Right lobe of liver (tissue), 6 donors: ENCODE data around the gene FRY. TPM values are rescaled to one million over a fixed set of nuclear protein-coding genes. Genes with fewer than 3 reads are reported as not detected.

ENCODE experiments used
- ATAC-seq, 4 donors: fragments of 200-7000 bp; cut with Tn5 transposase; one replicate each; pipeline ENCODE4 v1.9.1; 2020; ENCODE audit warnings: mild to moderate bottlenecking in 4 of 4, moderate library complexity in 4 of 4
- DNase-seq, 3 donors: peaks; one replicate each; pipeline ENCODE4 v3.0.0-alpha.2; 2020
- H3K27ac ChIP-seq, 3 donors: fragments of 200-600 bp; one replicate each; pipeline ENCODE4 v1.8.0; 2022
- H3K27me3 ChIP-seq, 2 donors: fragments of 200-600 bp; one replicate each; pipeline ENCODE4 v1.8.0; 2022
- H3K36me3 ChIP-seq, 4 donors: fragments of 200-600 bp; sonication (generic) in 1 of 4; one replicate each; pipeline versions ENCODE4 v1.5.1 to v1.8.0; 2017 to 2022; ENCODE audit warnings: control low read depth in 1 of 4
- H3K4me1 ChIP-seq, 4 donors: fragments of 200-600 bp; sonication (generic) in 1 of 4; one replicate each; pipeline versions ENCODE4 v1.5.1 to v1.8.0; 2017 to 2022; ENCODE audit warnings: control low read depth in 1 of 4
- H3K4me3 ChIP-seq, 3 donors: fragments of 200-600 bp; one replicate each; pipeline ENCODE4 v1.8.0; 2022
- H3K9me3 ChIP-seq, 4 donors: fragments of 200-600 bp; sonication (generic) in 1 of 4; one replicate each; pipeline versions ENCODE4 v1.5.1 to v1.8.0; 2017 to 2022; ENCODE audit warnings: control low read depth in 1 of 4
- CTCF ChIP-seq, 4 donors: fragments of 200-600 bp in 3 of 4; fragments of 450-650 bp in 1 of 4; IDR thresholded peaks; one replicate each; pipeline versions ENCODE4 v1.5.1 to v1.8.0; 2016 to 2022; ENCODE audit warnings: antibody characterized with exemption in 4 of 4, mild to moderate bottlenecking in 2 of 4
- POLR2A ChIP-seq: fragments of 450-650 bp; IDR thresholded peaks from one replicate; pipeline ENCODE4 v1.6.1; 2017; ENCODE audit warnings: antibody characterized with exemption, mild to moderate bottlenecking
- WGBS: methylation state at CpG from one replicate; pipeline ENCODE4 v1.1.6; 2018; ENCODE audit warnings: low coverage, low lambda C conversion rate; ENCODE audit not compliant: insufficient coverage; ENCODE audit errors: missing lambda C conversion rate; 5-methylcytosine and 5-hydroxymethylcytosine counted together
- intact Hi-C, 2 donors: fragments of 100-400 bp; cut with DNase I; formaldehyde crosslinking; loops; one replicate each; pipeline versions ENCODE4 v1.11.2 to v1.14.1; 2022
- total RNA-seq, 6 experiments: library from RNA; depleted of rRNA in 2 of 6; stranded (reverse); fragments of >200 nt in 2 of 6; fragmentation: NEBNext Ultra II Directional in 3 of 6; extraction: Animal tissue kit (Norgen Biotek cat#: 25700) in 3 of 6; gene quantifications; one replicate each; pipeline versions ENCODE4 v1.1.0 to v1.2.4, GENCODE V29; 2016 to 2023
- donor health status: DM: no; HTN: yes; CAD: no.
- donor health status: DM: no; HTN: no; CAD: no.
- donor health status: DM: no; HTN: no; CAD: no.
- donor health status: DM: no; HTN: yes; CAD: no.
- donor health status: DM: no; HTN: yes; CAD: no.

FRY gene
- total RNA-seq, 6 experiments from 2014 or later = 16.1 to 106 (median 35.7) TPM

DNA sequence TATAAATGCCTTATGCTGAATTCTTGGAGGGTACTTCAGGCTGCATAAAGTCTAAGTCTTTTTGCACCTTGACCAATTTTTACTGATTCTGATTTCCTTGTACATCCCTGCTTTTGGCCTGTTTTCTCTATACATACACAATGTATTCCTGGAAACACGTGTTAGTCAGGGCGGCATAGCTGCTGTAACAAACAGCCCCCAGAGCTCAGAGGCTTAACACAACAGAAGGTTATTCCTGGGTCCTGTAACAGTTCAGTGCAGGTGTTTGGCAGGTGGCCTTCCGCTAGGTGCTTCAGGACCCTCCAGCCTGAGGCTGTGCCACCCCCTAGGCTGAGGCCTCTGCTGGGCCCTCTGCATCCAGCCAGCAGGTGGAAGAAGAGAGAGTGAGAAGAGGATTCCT is 200.7 kb downstream of the FRY start:
- 97% methylated on average over 3 of the region's 3 CpGs for WGBS
- no peaks in the 10 kb centered on the region for H3K9me3 ChIP-seq
- ATAC-seq = no peak
- no peak for DNase-seq
- no peak overlapping the region for H3K4me3 ChIP-seq
- no peak for TF ChIP-seq POLR2A
- no peak for TF ChIP-seq CTCF (IDR thresholded peaks at IDR 0.05)
- peaks cover 0 to 2% (median 0%) of the 10 kb centered on the region in 4 donors for H3K36me3 ChIP-seq
- no peak overlapping the region for H3K27ac ChIP-seq
- intact Hi-C loops = no loop called here
- no peaks in the 10 kb centered on the region for H3K27me3 ChIP-seq
- H3K4me1 ChIP-seq = no peaks in the 10 kb centered on the region

GRCh38 chr13:32233062-32233461 is 201.5 kb downstream of the FRY start:
- Histone ChIP-seq H3K27ac (no peak overlapping the region), H3K4me1 (no peaks in the 10 kb centered on the region), H3K27me3 (no peaks in the 10 kb centered on the region)

GRCh38 chr13:32234914-32235313 is 203.3 kb downstream of the FRY start:
- 66% methylated on average over 2 of the region's 2 CpGs for WGBS
- H3K9me3 ChIP-seq = no peaks in the 10 kb centered on the region
- intact Hi-C loops = no loop called here
- H3K4me1 ChIP-seq = no peaks in the 10 kb centered on the region
- peaks cover 0 to 4% (median 1%) of the 10 kb centered on the region in 4 donors for H3K36me3 ChIP-seq
- TF ChIP-seq POLR2A (no peak), CTCF (IDR thresholded peaks at IDR 0.05) (no peak)
- ATAC-seq = no peak
- no peak overlapping the region for H3K4me3 ChIP-seq
- H3K27ac ChIP-seq = no peak overlapping the region
- no peak for DNase-seq
- no peaks in the 10 kb centered on the region for H3K27me3 ChIP-seq

More at GRCh38 chr13:32233062-32233461, 201.5 kb downstream of the FRY start:
- no peaks in the 10 kb centered on the region for H3K9me3 ChIP-seq
- no peak overlapping the region for H3K4me3 ChIP-seq
- WGBS = 92% methylated on average over 2 of the region's 2 CpGs
- DNase-seq (no peak), ATAC-seq (no peak)
- intact Hi-C loops = no loop called here
- TF ChIP-seq POLR2A (no peak), CTCF (IDR thresholded peaks at IDR 0.05) (no peak)
- peaks cover 0 to 4% (median 1%) of the 10 kb centered on the region in 4 donors for H3K36me3 ChIP-seq

- Histone ChIP-seq H3K27me3 (no peaks in the 10 kb centered on the region), H3K36me3 (peaks cover 0 to 4% (median 1%) of the 10 kb centered on the region in 4 donors), H3K27ac (no peak overlapping the region), H3K4me3 (no peak overlapping the region), H3K9me3 (no peaks in the 10 kb centered on the region), H3K4me1 (no peaks in the 10 kb centered on the region)
- DNase-seq (no peak), ATAC-seq (no peak)
- intact Hi-C loops = no loop called here
- TF ChIP-seq CTCF (IDR thresholded peaks at IDR 0.05) = no peak
- TF ChIP-seq POLR2A = no peak
- 83% methylated on average over 1 of the region's 6 CpGs for WGBS
Observed at GRCh38 chr13:32237681-32238080, 206.1 kb downstream of the FRY start.

GRCh38 chr13:32243695-32244094 is 212.1 kb downstream of the FRY start:
- TF ChIP-seq CTCF (IDR thresholded peaks at IDR 0.05) (no peak), POLR2A (no peak)
- DNase-seq (no peak), ATAC-seq (no peak)
- Histone ChIP-seq H3K4me3 (no peak overlapping the region), H3K27ac (no peak overlapping the region), H3K9me3 (no peaks in the 10 kb centered on the region), H3K36me3 (no peaks in the 10 kb centered on the region), H3K4me1 (no peaks in the 10 kb centered on the region), H3K27me3 (no peaks in the 10 kb centered on the region)
- WGBS = 85% methylated on average over 5 of the region's 5 CpGs
- intact Hi-C loops = no loop called here
